Fibroblast of skin of left quadriceps (primary cell): ENCODE measurements around the gene ZNF616.

Experiments used
- DNase-seq, 2 experiments: peaks; one replicate each; pipeline ENCODE4 v3.0.0-alpha.2; 2013; ENCODE audit warnings: low read depth in 2 of 2

The ZNF616 gene

GRCh38 chr19:52139252-52140031, at the start of gene ZNF616:
Gene ZNF616, minus strand, starts transcription at chr19:52139938. Its CDS starts 9,426 bp downstream, at chr19:52130512.
- DNase-seq: peak; percentile 84 to 88

GRCh38 chr19:52188822-52189734, 49.3 kb upstream of the ZNF616 start:
- no peak for DNase-seq

GRCh38 chr19:52187407-52187806, 47.7 kb upstream of the ZNF616 start:
- DNase-seq: no peak

GRCh38 chr19:52176574-52176973, 36.8 kb upstream of the ZNF616 start:
- DNase-seq: no peak

- DNase-seq: no peak
Measured at GRCh38 chr19:52172347-52172746, 32.6 kb upstream of the ZNF616 start.

GRCh38 chr19:52171321-52172169, 31.8 kb upstream of the ZNF616 start, which contains the start of gene ZNF836:
Gene ZNF836, minus strand, starts transcription at chr19:52171621. Its CDS starts 3,549 bp downstream, at chr19:52168072.
- peak in 1 of 2 experiments; percentile 26 for DNase-seq

- DNase-seq: no peak
Measured at GRCh38 chr19:52170863-52171320, 31.2 kb upstream of the ZNF616 start.

- DNase-seq: no peak
Measured at GRCh38 chr19:52170304-52170703, 30.6 kb upstream of the ZNF616 start.

- no peak for DNase-seq
Measured at GRCh38 chr19:52155596-52156359, 16.0 kb upstream of the ZNF616 start.

- no peak for DNase-seq
Measured at GRCh38 chr19:52148256-52148655, 8.5 kb upstream of the ZNF616 start.

GRCh38 chr19:52142001-52142595, 2.4 kb upstream of the ZNF616 start:
- no peak for DNase-seq

GRCh38 chr19:52141203-52141602, 1.5 kb upstream of the ZNF616 start:
- no peak for DNase-seq

GRCh38 chr19:52140032-52140710, 433 bp upstream of the ZNF616 start:
- no peak for DNase-seq

GRCh38 chr19:52138983-52139251, 821 bp downstream of the ZNF616 start:
- no peak for DNase-seq

GRCh38 chr19:52138278-52138982, 1.3 kb downstream of the ZNF616 start:
- no peak for DNase-seq

GRCh38 chr19:52120286-52120685, 19.5 kb downstream of the ZNF616 start:
- DNase-seq: no peak

- no peak for DNase-seq
Measured at GRCh38 chr19:52115526-52116053, 24.1 kb downstream of the ZNF616 start.

- no peak for DNase-seq
Measured at GRCh38 chr19:52114691-52115090, 25.0 kb downstream of the ZNF616 start.

GRCh38 chr19:52112624-52113023, 27.1 kb downstream of the ZNF616 start:
- DNase-seq: no peak
